NCI-H1092 (cell line): ENCODE data around the gene MGMT.

ENCODE experiments used
- DNase-seq: peaks from one replicate; lab custom pipeline; 2025; lab: John Stamatoyannopoulos, UW

Gene MGMT

GRCh38 chr10:129807211-129807610 lies 340.2 kb downstream of the MGMT start:
- no peak for DNase-seq

- DNase-seq, result no peak
These were observed 341.3 kb downstream of the MGMT start for GRCh38 chr10:129808092-129808983.

- DNase-seq, result no peak
These were observed 342.4 kb downstream of the MGMT start for GRCh38 chr10:129809431-129809830.

GRCh38 chr10:129809841-129810240 lies 342.8 kb downstream of the MGMT start:
- DNase-seq, result no peak

- DNase-seq, result no peak
These were observed 344.2 kb downstream of the MGMT start for GRCh38 chr10:129811208-129811607.

- DNase-seq, result no peak
These were observed 345.4 kb downstream of the MGMT start for GRCh38 chr10:129812398-129812797.

GRCh38 chr10:129814681-129815646 lies 347.9 kb downstream of the MGMT start:
- DNase-seq, result no peak

GRCh38 chr10:129815898-129816655 lies 349.0 kb downstream of the MGMT start:
- no peak for DNase-seq

- no peak for DNase-seq
These were observed 349.6 kb downstream of the MGMT start for GRCh38 chr10:129816656-129817045.
